Measurements from ENCODE around the gene CD63. TPM values are rescaled to one million over a fixed set of nuclear protein-coding genes. Genes with fewer than 3 reads are reported as not detected.
A peak's percentile ranks its signal among the peaks of the same experiment; 100 is the strongest.

CD63 gene
- total RNA-seq, 4 donors from 2014 or later = 736 to 1,401 (median 892) TPM

- ATAC-seq (ENCODE audit: low FRiP score) (no peak), DNase-seq (ENCODE audit: low spot score) (no peak)
- TF ChIP-seq CTCF (IDR thresholded peaks at IDR 0.05) = no peak
Measured at GRCh38 chr12:55725556-55725955, 3.3 kb downstream of the CD63 start.

GRCh38 chr12:55724940-55725309 is 3.9 kb downstream of the CD63 start:
- no peak for DNase-seq (ENCODE audit: low spot score)
- TF ChIP-seq CTCF (IDR thresholded peaks at IDR 0.05) = no peak
- no peak for ATAC-seq (ENCODE audit: low FRiP score)

- DNase-seq (ENCODE audit: low spot score) = no peak
- no peak for ATAC-seq (ENCODE audit: low FRiP score)
- TF ChIP-seq CTCF (IDR thresholded peaks at IDR 0.05) = peak in 1 of 3 donors; percentile 19
Measured at GRCh38 chr12:55724226-55724939, 4.4 kb downstream of the CD63 start.

- DNase-seq (ENCODE audit: low spot score) (no peak), ATAC-seq (ENCODE audit: low FRiP score) (no peak)
- TF ChIP-seq CTCF (IDR thresholded peaks at IDR 0.05) = no peak
Measured at GRCh38 chr12:55723516-55724225, 5.1 kb downstream of the CD63 start.

GRCh38 chr12:55722948-55723347 is 5.9 kb downstream of the CD63 start:
- ATAC-seq (ENCODE audit: low FRiP score) (no peak), DNase-seq (ENCODE audit: low spot score) (no peak)
- TF ChIP-seq CTCF (IDR thresholded peaks at IDR 0.05) = no peak

- no peak for DNase-seq (ENCODE audit: low spot score)
- no peak for ATAC-seq (ENCODE audit: low FRiP score)
- TF ChIP-seq CTCF (IDR thresholded peaks at IDR 0.05) = no peak
Measured at GRCh38 chr12:55721601-55722213, 7.1 kb downstream of the CD63 start.
